Measurements from ENCODE around the gene PRKAR1A.
"Not testable (repeated sequence)": the region's sequence is repeated elsewhere in the genome, so short reads cannot be mapped to it uniquely, and the experiment has no call there.

Gene PRKAR1A

GRCh38 chr17:68511671-68512246 is 471 bp upstream of the PRKAR1A start:
- no peak for FAIRE-seq

DNA sequence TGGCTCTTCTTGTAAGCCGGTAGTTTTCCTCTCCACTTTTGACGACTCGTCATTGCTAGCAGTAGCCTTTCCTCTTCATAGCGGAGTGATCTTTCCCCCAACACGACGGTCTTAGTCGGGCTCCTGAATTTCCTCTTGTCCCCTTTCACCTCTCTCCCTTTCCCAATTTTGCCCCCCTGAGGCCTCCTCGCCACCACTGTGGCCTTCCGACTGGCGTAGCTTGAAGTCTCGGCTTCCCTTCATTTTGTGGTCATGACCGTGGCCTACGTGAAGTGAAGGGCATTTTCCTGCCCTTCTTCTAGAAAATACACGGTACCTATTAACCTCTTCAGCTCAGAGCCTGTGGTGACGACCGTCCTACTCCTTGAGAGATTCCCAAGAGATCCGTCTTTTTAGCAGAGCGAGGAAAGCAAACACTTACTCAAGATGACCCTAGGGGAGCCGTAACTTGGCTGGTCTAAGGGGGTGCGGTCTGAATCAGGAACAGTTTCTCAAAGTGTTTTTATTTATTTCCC is 787 bp downstream of the PRKAR1A start:
- FAIRE-seq = no peak

- FAIRE-seq = no peak
Observed at GRCh38 chr17:68513932-68514331, 1.7 kb downstream of the PRKAR1A start.

GRCh38 chr17:68514831-68515635 is 2.8 kb downstream of the PRKAR1A start:
- no peak for FAIRE-seq

DNA sequence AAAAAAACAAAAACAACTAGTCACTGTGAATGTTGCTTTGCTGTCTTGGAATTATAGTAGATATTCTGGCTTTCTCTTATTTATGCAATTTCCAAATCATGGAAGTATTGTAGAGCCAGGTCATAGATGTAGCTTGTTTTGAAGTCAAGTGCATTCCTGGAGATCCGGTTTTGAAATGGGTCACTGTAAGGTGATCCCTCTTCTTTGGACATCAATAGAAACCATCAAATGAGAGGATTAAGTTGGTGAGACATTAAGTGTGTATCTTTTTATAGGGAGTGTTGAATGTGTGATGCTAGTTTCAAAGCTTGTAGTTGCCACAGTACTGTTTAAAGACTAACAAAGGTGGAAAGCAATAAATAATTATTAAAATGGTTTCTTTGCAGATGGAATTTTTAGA is 4.5 kb downstream of the PRKAR1A start:
- FAIRE-seq = no peak

DNA sequence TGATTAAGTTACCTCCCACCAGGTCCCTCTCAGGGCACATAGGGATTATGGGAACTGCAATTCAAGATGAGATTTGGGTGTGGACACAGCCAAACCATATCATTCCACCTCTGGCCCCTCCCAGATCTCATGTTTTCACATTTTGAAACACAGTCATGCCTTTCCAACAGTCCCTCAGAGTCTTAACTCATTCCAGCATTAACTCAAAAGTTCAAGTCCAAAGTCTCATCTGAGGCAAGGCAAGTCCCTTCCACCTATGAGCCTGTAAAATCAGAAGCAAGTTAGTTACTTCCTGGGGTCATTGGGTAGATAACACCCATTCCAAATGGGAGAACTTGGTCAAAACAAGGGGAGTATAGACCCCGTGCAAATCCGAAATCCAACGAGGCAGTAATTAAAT is 5.4 kb downstream of the PRKAR1A start:
- FAIRE-seq = not testable (repeated sequence)

GRCh38 chr17:68518063-68518815 is 6.0 kb downstream of the PRKAR1A start:
- FAIRE-seq = no peak

GRCh38 chr17:68519051-68519450 is 6.8 kb downstream of the PRKAR1A start:
- not testable (repeated sequence) for FAIRE-seq

DNA sequence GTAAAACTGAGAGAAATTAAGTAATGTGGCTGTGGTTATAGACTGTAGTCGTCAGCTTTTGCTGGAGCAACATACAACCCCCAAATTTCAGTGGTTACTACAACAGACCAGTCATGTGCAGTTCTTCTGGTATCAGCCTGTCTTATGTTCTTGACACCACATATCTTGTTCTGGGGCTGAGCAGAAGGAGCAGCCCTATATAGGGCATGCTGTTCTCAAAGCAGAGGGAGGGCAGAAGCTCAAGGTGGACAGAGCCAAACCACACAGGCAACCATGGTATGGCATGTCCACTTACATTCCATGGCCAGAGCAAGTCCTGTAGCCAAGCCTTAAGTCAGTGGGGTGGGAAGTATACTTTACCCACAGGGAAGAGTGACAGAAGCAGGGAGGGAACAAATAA is 7.7 kb downstream of the PRKAR1A start:
- no peak for FAIRE-seq

DNA sequence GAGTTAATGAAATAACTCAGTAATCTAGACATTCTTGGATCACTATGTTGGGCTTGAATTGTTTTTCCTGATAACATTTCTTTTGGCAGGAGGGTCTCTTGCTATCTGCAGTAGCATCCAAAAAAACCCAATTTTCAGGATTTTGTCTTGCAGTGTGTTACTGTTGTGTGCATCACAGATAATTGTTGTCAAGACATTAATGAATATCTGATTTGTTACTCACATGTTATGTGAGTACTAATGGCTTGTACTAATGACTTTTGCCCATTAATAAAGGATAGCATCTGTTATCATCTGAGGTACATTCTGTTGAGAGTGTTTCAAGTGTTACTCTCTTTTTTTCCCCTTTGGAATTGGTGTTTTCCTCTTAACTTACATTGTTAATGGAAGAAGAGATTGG is 10.0 kb downstream of the PRKAR1A start:
- FAIRE-seq = no peak

DNA sequence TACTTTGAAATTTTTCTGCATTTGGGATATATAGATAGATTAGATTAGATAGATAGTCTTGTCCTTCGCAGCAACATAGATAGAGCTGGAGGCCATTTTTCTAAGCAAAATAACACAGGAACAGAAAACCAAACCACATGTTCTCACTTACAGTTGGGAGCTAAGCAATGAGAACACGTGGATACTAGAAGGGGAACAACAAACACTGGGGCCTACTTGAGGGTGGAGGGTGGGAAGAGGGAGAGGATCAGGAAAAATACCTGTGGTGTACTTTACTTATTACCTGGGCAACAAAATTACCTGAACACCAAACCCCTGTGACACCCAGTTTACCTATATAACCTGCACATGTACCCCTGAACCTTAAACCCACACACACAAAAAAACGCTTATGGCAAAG is 14.3 kb downstream of the PRKAR1A start:
- no peak for FAIRE-seq

DNA sequence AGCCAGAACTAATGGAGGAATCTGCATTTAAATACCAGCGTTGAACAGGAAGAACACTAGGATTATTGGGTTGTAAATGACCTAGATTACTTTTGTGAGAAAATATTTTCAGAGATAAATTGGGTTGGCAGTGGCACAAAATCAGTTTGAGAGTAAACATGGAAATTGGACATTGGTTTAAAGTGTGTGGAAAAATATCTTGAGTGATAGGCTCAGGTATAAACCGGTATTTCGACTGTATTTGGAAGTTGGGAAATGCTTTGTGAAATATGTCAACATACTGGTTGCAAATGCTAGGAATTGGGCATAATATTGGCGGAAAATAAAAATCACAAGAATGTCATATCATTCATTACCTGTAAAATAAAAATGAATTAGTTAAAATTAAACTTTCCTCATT is 15.1 kb downstream of the PRKAR1A start:
- no peak for FAIRE-seq

GRCh38 chr17:68531252-68531651 is 19.0 kb downstream of the PRKAR1A start:
- FAIRE-seq = no peak

DNA sequence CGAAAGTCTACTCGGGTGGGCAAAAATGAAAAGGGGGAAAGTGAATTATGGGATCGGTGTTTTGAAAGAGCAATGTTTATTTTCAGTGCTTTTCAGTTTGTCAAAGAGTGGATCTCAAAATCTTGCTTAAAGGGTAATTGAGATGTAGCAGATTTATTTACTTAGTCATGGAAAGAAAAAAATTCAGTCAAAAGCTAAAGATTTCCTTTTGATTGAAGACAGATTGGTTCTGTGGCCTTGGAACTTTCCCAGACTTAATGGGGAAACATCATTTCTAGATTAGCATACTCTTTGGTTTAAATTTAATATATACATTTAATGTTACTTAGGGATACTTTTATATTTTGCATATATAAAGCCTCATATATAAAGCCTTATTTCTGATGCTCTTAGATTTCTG is 20.6 kb downstream of the PRKAR1A start:
- FAIRE-seq = no peak

DNA sequence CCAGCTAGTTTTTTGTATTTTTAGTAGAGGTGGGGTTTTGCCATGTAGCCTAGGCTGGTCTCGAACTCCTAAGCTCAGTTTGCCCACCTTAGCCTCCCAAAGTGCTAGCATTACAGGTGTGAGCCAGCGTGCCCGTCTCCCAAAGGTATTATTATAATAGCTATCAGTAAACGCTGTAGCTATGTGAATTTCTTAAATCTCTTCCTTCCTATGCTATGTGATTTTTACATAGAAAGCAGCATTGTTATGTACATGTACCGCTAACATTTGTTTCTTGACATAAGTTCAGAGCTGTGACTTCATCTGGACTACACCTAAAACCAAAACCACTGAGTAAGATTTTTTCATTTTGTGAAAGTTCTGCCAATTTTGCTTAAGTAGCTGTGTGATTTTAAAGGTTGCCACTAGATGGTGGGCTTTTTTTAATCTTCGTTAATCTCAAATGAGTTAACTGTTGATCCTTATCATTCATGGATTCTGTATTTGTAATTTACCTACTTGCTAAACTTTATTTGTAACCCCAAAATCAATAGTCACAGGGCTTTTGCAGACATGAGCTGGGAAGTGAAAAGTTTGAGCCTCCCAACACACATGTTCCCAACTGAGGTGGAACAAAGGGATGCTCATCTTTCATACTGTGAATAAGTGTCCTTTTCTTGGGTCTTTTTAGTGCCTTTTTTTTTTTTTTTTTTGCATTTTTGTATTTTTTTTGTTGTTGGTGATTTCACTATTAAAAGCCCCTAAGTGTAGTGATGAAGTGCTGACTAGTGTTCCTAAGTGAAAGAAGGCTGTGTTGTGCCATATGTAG is 21.9 kb downstream of the PRKAR1A start:
- no peak for FAIRE-seq

DNA sequence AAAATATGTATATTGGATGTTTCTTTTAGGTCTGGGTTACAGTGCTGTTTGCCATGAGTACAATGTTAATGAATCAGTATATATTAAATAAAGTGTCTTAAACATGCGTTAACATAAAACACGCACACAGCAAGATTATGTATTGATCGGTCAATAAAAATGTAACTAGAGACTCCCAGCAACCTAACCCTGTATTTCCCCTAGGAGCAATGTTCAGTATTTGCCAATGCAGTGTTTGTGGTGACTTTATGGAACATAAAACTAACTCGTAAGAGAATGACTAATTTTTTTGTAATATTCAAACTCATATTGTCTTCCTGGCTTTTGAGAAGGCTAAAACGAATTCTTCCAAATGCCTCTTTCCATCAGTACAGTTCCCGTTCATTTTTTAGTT is 22.5 kb downstream of the PRKAR1A start:
- no peak for FAIRE-seq

GRCh38 chr17:68535922-68536321 is 23.7 kb downstream of the PRKAR1A start:
- no peak for FAIRE-seq

DNA sequence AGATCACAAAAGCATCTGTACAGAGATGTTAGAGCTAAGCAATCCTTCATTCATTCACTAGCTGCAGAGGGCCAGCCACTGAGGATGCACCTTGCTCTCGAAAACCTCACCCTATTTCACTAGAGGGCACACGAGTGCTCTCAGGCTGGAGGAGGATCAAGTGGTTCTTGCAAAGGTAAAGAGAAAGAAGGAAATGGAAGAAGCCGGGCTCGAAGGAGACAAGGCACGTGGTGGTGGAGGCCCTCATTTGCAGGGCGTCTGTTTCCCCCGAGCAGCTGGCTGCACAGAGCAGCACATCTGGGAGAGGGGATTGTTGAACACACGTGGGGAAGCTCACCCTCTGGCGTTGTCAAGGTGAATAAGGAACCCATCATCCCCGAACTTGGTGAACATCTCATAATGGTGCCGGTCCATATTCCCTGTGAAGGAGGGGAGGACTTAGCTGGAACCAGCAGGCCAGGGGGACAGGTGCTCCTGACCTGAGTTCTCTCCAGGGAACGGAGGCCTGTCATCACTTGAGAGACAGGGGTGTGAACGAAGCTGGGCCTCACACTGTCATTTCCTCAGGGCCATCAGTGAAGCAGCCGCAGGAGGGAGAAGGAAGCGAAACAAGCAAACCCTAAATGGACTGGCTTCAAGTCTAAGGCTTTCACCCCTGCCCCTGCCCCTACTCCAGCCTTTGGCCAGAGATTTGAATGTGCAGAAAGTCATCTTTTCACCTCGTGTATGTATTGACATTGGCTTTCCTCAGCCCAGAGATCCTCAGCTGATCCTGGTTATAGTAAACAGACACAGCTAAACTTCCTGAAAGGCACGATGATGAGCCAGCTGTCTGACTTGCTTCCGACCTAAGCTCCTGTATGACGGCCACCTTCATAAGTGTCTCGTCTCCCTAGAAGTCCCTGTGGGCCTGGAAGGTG is 27.6 kb downstream of the PRKAR1A start:
- no peak for FAIRE-seq

- no peak for FAIRE-seq
Observed at GRCh38 chr17:68540981-68541380, 28.8 kb downstream of the PRKAR1A start.

DNA sequence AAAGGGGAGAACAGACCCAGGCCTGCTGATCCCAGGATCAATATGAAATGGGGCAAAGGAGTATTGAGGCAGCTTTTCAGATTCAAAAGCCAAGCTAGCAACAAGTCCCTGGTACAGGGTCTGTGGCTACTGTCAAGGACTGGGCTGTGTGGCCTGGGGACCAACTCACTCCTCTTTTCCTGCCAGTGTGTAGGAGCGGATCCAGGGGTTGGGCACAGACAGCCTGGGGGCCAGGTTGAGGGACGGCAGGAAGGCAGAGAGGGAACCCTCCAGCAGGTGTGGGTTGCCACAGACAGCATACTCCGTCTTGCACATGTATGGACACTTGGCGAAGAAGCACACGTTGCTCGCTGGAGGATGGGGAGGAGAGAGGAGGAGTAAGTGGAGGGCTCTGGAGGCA is 29.6 kb downstream of the PRKAR1A start:
- FAIRE-seq = no peak

DNA sequence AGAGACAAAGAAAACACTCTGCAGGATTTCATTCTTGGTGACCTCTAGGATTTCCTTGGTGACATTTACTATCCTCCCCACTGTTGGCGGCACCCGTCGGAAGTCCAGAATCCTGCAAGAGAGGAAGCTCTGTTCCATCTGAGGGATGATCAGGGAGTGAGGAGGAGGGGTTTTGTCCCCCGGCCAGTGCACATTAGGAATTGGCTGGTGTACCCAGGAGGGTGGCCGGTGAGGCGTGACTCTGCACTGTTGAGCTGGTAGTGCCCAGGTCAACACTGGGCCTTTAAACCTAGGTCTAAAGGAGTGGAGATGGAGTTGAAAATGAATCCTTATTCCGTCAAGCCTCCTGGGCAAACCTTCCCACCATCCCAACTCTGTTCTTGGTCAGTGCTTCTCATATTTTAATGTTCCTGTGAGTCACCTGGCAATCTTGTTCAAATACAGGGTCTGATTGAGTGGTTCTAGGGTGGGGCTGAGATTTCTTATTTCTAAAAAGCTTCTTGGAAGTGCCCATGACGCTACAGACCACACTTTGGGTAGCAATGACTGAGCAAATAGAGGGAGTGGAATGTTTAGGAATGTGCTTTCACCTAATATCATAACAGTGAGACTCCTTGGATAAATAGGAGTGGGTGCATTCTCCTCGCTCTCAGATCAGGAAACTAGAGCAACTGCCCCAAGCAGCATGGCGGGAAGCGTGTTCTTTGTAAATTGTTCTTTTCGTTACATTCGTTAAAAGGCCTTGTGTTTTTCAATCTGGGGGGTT is 30.7 kb downstream of the PRKAR1A start:
- no peak for FAIRE-seq
